Transverse colon (tissue), 4 donors: ENCODE data around the gene UNC80. TPM values are rescaled to one million over a fixed set of nuclear protein-coding genes. Genes with fewer than 3 reads are reported as not detected.

Experiments
- DNase-seq: peaks from one replicate; pipeline ENCODE4 v3.0.0-alpha.2; 2019
- H3K27ac ChIP-seq, 4 donors: fragments of 200-600 bp; sonication (generic); 2 replicates each; pipeline ENCODE4 v1.5.1; 2016 to 2018; ENCODE audit warnings: inconsistent platforms in 4 of 4
- H3K27me3 ChIP-seq: fragments of 200-600 bp; sonication (generic); 2 replicates; pipeline ENCODE4 v1.5.1; 2017; ENCODE audit warnings: inconsistent platforms
- H3K36me3 ChIP-seq, 4 donors: fragments of 200-600 bp; sonication (generic); 2 replicates each; pipeline ENCODE4 v1.5.1; 2017 to 2019; ENCODE audit warnings: inconsistent platforms in 4 of 4
- H3K4me1 ChIP-seq, 4 donors: fragments of 200-600 bp; sonication (generic); 2 replicates each; pipeline ENCODE4 v1.5.1; 2017 to 2020; ENCODE audit warnings: inconsistent platforms in 4 of 4
- H3K4me3 ChIP-seq, 4 donors: fragments of 200-600 bp; sonication (generic); 1 replicate in 1 of 4; 2 replicates in 3 of 4; pipeline versions ENCODE4 v1.5.1 to v1.6.1; 2017 to 2019; ENCODE audit warnings: inconsistent platforms in 4 of 4
- H3K9me3 ChIP-seq, 2 donors: fragments of 200-600 bp; sonication (generic); 2 replicates each; pipeline ENCODE4 v1.5.1; 2017 to 2019; ENCODE audit warnings: inconsistent platforms in 2 of 2
- CTCF ChIP-seq, 5 experiments: fragments of 200-600 bp in 3 of 5; fragments of 450-650 bp in 2 of 5; sonication (generic) in 3 of 5; IDR thresholded peaks; 1 replicate in 2 of 5; 2 replicates in 3 of 5; pipeline ENCODE4 v1.5.1; 2016 to 2017; ENCODE audit warnings: antibody characterized with exemption in 5 of 5, inconsistent platforms in 3 of 5, mild to moderate bottlenecking in 2 of 5, moderate library complexity in 1 of 5
- EP300 ChIP-seq: sonication (generic); formaldehyde crosslinking; IDR thresholded peaks from one replicate; pipeline ENCODE4 v1.6.1; 2017; ENCODE audit warnings: antibody characterized with exemption, low read depth
- POLR2A ChIP-seq: fragments of 450-650 bp; IDR thresholded peaks from one replicate; pipeline ENCODE4 v1.6.1; 2016; ENCODE audit warnings: antibody characterized with exemption, mild to moderate bottlenecking, moderate library complexity
- POLR2AphosphoS5 ChIP-seq, 3 donors: sonication (generic); formaldehyde crosslinking; IDR thresholded peaks; one replicate each; pipeline ENCODE4 v1.6.1; 2016; ENCODE audit warnings: antibody characterized with exemption in 3 of 3
- WGBS, 2 donors: methylation state at CpG; one replicate each; pipeline ENCODE4 v1.1.5; 2018; ENCODE audit warnings: low coverage in 1 of 2; 5-methylcytosine and 5-hydroxymethylcytosine counted together
- in situ Hi-C, 4 donors: fragments of 200-750 bp; cut with MboI; loops; one replicate each; pipeline versions ENCODE4 v1.15.0 to v1.15.1; 2017; ENCODE audit warnings: low sequenced_read_pairs in 3 of 4, low pct_ligation_motif_present in 1 of 4, low pct_unique_long_range_greater_than_20kb in 1 of 4
- intact Hi-C: fragments of 100-400 bp; cut with DNase I; formaldehyde crosslinking; loops from one replicate; pipeline ENCODE4 v1.15.1; 2023; ENCODE audit warnings: low total_unique reads
- small RNA-seq, 4 donors: library from RNA; depleted of rRNA; stranded (forward); fragments of <200 nt; gene quantifications; one replicate each; pipeline ENCODE3, GENCODE V24; 2016
- total RNA-seq, 4 donors: library from RNA; depleted of rRNA; stranded (reverse); fragments of >200 nt; gene quantifications; one replicate each; pipeline ENCODE4 v1.1.0, GENCODE V29; 2016

The UNC80 gene
- total RNA-seq, 4 donors from 2014 or later = 0.14 to 0.75 (median 0.16) TPM; not detected in 1

- intact Hi-C loops = no loop called here
- Histone ChIP-seq H3K4me1 (no peaks in the 10 kb centered on the region), H3K36me3 (no peaks in the 10 kb centered on the region), H3K27ac (no peak overlapping the region), H3K27me3 (no peaks in the 10 kb centered on the region), H3K4me3 (no peak overlapping the region), H3K9me3 (no peaks in the 10 kb centered on the region)
- WGBS, 2 donors = 96 to 100% methylated on average over 4 of the region's 4 CpGs
- no peak for DNase-seq
- no peak for TF ChIP-seq POLR2AphosphoS5 (IDR thresholded peaks at IDR 0.05)
- no peak for TF ChIP-seq EP300
- no peak for TF ChIP-seq CTCF (IDR thresholded peaks at IDR 0.05)
- TF ChIP-seq POLR2A = no peak
- in situ Hi-C loops = no loop called here
Measured at GRCh38 chr2:210035679-210036078, 264.0 kb downstream of the UNC80 start.

GRCh38 chr2:210038078-210038477 lies 266.4 kb downstream of the UNC80 start:
- 95 to 96% methylated on average over 3 of the region's 3 CpGs for WGBS, 2 donors
- no peaks in the 10 kb centered on the region for H3K9me3 ChIP-seq
- TF ChIP-seq POLR2A (no peak), POLR2AphosphoS5 (IDR thresholded peaks at IDR 0.05) (no peak), CTCF (IDR thresholded peaks at IDR 0.05) (no peak), EP300 (no peak)
- intact Hi-C loops = no loop called here
- no peak overlapping the region for H3K4me3 ChIP-seq
- in situ Hi-C loops = no loop called here
- H3K27me3 ChIP-seq = no peaks in the 10 kb centered on the region
- no peaks in the 10 kb centered on the region for H3K4me1 ChIP-seq
- peaks cover 0 to 3% (median 0%) of the 10 kb centered on the region in 4 donors for H3K36me3 ChIP-seq
- H3K27ac ChIP-seq = no peak overlapping the region
- no peak for DNase-seq

GRCh38 chr2:210046851-210047500 lies 275.3 kb downstream of the UNC80 start:
- no peak for TF ChIP-seq POLR2A
- no peak for TF ChIP-seq EP300
- TF ChIP-seq POLR2AphosphoS5 (IDR thresholded peaks at IDR 0.05) = no peak
- no peak for TF ChIP-seq CTCF (IDR thresholded peaks at IDR 0.05)
- DNase-seq = no peak
- intact Hi-C loops (no loop called here), in situ Hi-C loops (no loop called here)
- H3K4me1 ChIP-seq = no peaks in the 10 kb centered on the region
- WGBS, 2 donors = 93% methylated on average over 2 of the region's 2 CpGs; no CpG with 5 or more reads in 1 of the 2 donors
- H3K27me3 ChIP-seq = no peaks in the 10 kb centered on the region
- peaks cover 0 to 4% of the 10 kb centered on the region in 2 donors for H3K9me3 ChIP-seq
- H3K27ac ChIP-seq = no peak overlapping the region
- no peaks in the 10 kb centered on the region for H3K36me3 ChIP-seq
- no peak overlapping the region for H3K4me3 ChIP-seq

Small RNA genes lying within 50 kb of the gene (small RNA-seq; reads per million reads assigned to genes)
- 0 reads per million in 4 donors for gene RNA5SP118

Other genes with a start within 250 kb of the UNC80 start
- gene RPE, start 230.8 kb downstream of the UNC80 start, total RNA-seq = 10 to 100 TPM; 13.1 to 50.0 (median 30.1) TPM